SK-N-SH (cell line): ENCODE results near the gene C13orf46. TPM values are rescaled to one million over a fixed set of nuclear protein-coding genes. Genes with fewer than 3 reads are reported as not detected.

Experiments used
- CTCF ChIA-PET: fragments of 300-600, 350-600 bp; formaldehyde crosslinking; extraction: SDS; loops from one replicate; lab custom pipeline; 2021; lab: Yijun Ruan, JAX
- POLR2A ChIA-PET: fragments of 350-600 bp; sonication (Branson Sonifier 250); formaldehyde crosslinking; extraction: SDS; loops from one replicate; lab custom pipeline; 2020; ENCODE audit warnings: antibody characterized with exemption, inconsistent platforms; lab: Yijun Ruan, JAX
- DNase-seq: peaks from one replicate; pipeline ENCODE4 v3.0.0; 2012
- H2AFZ ChIP-seq: fragments of 200-600 bp; sonication (generic); 2 replicates; pipeline ENCODE4 v1.8.1; 2016; ENCODE audit warnings: antibody characterized with exemption, mild to moderate bottlenecking, low read depth
- H3F3A ChIP-seq: fragments of 200-600 bp; sonication (generic); replicated peaks from 2 replicates; pipeline ENCODE3; 2016; ENCODE audit warnings: antibody characterized with exemption, mild to moderate bottlenecking; ENCODE audit not compliant: insufficient read depth
- H3K27ac ChIP-seq, 2 experiments: fragments of 200-500 bp in 1 of 2; fragments of 200-600 bp in 1 of 2; sonication (Bioruptor generic) in 1 of 2; sonication (generic), shearing (Covaris generic) in 1 of 2; 2 replicates each; pipeline versions ENCODE4 v1.5.1 to v1.6.1; 2014 to 2016; ENCODE audit warnings: low read depth in 2 of 2, inconsistent platforms in 1 of 2, low read length in 1 of 2, mild to moderate bottlenecking in 1 of 2, mixed read lengths in 1 of 2
- H3K27me3 ChIP-seq: fragments of 200-600 bp; sonication (generic), shearing (Covaris generic); 2 replicates; pipeline ENCODE4 v1.6.1; 2016; ENCODE audit warnings: mixed run types; ENCODE audit not compliant: insufficient read depth
- H3K36me3 ChIP-seq, 2 experiments: fragments of 200-500 bp in 1 of 2; fragments of 200-600 bp in 1 of 2; sonication (Bioruptor generic) in 1 of 2; sonication (generic) in 1 of 2; replicated peaks in 1 of 2; 2 replicates each; pipeline versions ENCODE3 to v1.5.1; 2014 to 2016; ENCODE audit warnings: low read length in 1 of 2, mild to moderate bottlenecking in 1 of 2; ENCODE audit not compliant: insufficient read depth in 2 of 2, control insufficient read depth in 1 of 2
- H3K4me1 ChIP-seq, 2 experiments: fragments of 200-500 bp in 1 of 2; fragments of 200-600 bp in 1 of 2; sonication (Bioruptor generic) in 1 of 2; sonication (generic), shearing (Covaris generic) in 1 of 2; 2 replicates each; pipeline versions ENCODE4 v1.5.1 to v1.6.1; 2014 to 2016; ENCODE audit warnings: low read depth in 1 of 2, low read length in 1 of 2, mixed run types in 1 of 2; ENCODE audit not compliant: insufficient read depth in 2 of 2, control insufficient read depth in 1 of 2
- H3K4me2 ChIP-seq: fragments of 200-600 bp; sonication (generic), shearing (Covaris generic); 2 replicates; pipeline ENCODE4 v1.6.1; 2017; ENCODE audit warnings: mixed run types
- H3K4me3 ChIP-seq, 2 experiments: fragments of 200-500 bp in 1 of 2; fragments of 200-600 bp in 1 of 2; sonication (Bioruptor generic) in 1 of 2; sonication (generic), shearing (Covaris generic) in 1 of 2; 2 replicates each; pipeline versions ENCODE4 v1.5.1 to v1.8.1; 2014 to 2016; ENCODE audit warnings: low read depth in 2 of 2, inconsistent platforms in 1 of 2, low read length in 1 of 2, mild to moderate bottlenecking in 1 of 2, mixed read lengths in 1 of 2, moderate library complexity in 1 of 2
- H3K79me2 ChIP-seq: fragments of 200-600 bp; sonication (generic); 2 replicates; pipeline ENCODE4 v1.8.1; 2017; ENCODE audit warnings: mild to moderate bottlenecking; ENCODE audit not compliant: insufficient read depth
- H3K9ac ChIP-seq: fragments of 200-600 bp; sonication (generic); 2 replicates; pipeline ENCODE4 v1.6.1; 2017; ENCODE audit warnings: mixed run types
- H3K9me2 ChIP-seq: fragments of 200-600 bp; sonication (generic); 2 replicates; pipeline ENCODE4 v1.6.1; 2017; ENCODE audit warnings: mixed run types
- H3K9me3 ChIP-seq: fragments of 200-600 bp; sonication (generic); 2 replicates; pipeline ENCODE4 v1.6.1; 2017; ENCODE audit warnings: mixed run types, mild to moderate bottlenecking, moderate library complexity
- H4K20me1 ChIP-seq: fragments of 200-600 bp; sonication (generic); 2 replicates; pipeline ENCODE4 v1.6.1; 2017; ENCODE audit warnings: mild to moderate bottlenecking, mixed run types; ENCODE audit not compliant: insufficient read depth
- CHD2 ChIP-seq: fragments of 150-350 bp; IDR thresholded peaks from 2 replicates; pipeline ENCODE4 v1.6.1; 2018; ENCODE audit warnings: low read length; ENCODE audit not compliant: partially characterized antibody
- ELF1 ChIP-seq: IDR thresholded peaks from 2 replicates; pipeline ENCODE4 v1.4.0; 2012
- EP300 ChIP-seq, 2 experiments: IDR thresholded peaks; 2 replicates each; pipeline versions ENCODE4 v1.4.0 to v1.6.1; 2012; ENCODE audit warnings: borderline replicate concordance in 1 of 2, low read depth in 1 of 2, low read length in 1 of 2
- FOSL2 ChIP-seq: IDR thresholded peaks from 2 replicates; pipeline ENCODE4 v1.4.0; 2012; ENCODE audit warnings: low read depth, mild to moderate bottlenecking, moderate library complexity, borderline replicate concordance
- FOXJ3 ChIP-seq: sonication (generic); formaldehyde crosslinking; IDR thresholded peaks from 2 replicates; pipeline ENCODE4 v1.5.1; 2020; ENCODE audit warnings: mild to moderate bottlenecking, missing genetic modification reagents
- FOXM1 ChIP-seq: IDR thresholded peaks from 2 replicates; pipeline ENCODE4 v1.4.0; 2012; ENCODE audit warnings: low read depth, mild to moderate bottlenecking
- GABPA ChIP-seq: IDR thresholded peaks from 2 replicates; pipeline ENCODE4 v1.4.0; 2012; ENCODE audit warnings: low read depth, mild to moderate bottlenecking
- MXI1 ChIP-seq: IDR thresholded peaks from 2 replicates; pipeline ENCODE4 v1.6.1; 2012; ENCODE audit warnings: mild to moderate bottlenecking, low read depth, low read length, improper control_type of control experiment
- NRF1 ChIP-seq: IDR thresholded peaks from 2 replicates; pipeline ENCODE4 v1.6.1; 2012; ENCODE audit warnings: low read depth, mild to moderate bottlenecking, low read length
- RAD21 ChIP-seq: IDR thresholded peaks from 2 replicates; pipeline ENCODE4 v1.6.1; 2012; ENCODE audit warnings: mild to moderate bottlenecking, low read length
- RXRA ChIP-seq: IDR thresholded peaks from 2 replicates; pipeline ENCODE4 v1.4.0; 2012; ENCODE audit warnings: low read depth, mild to moderate bottlenecking, borderline replicate concordance
- SIN3A ChIP-seq: IDR thresholded peaks from 2 replicates; pipeline ENCODE4 v1.6.1; 2012; ENCODE audit warnings: low read depth, mild to moderate bottlenecking, low read length, moderate library complexity, borderline replicate concordance
- SMC3 ChIP-seq: IDR thresholded peaks from 2 replicates; pipeline ENCODE4 v1.6.1; 2012; ENCODE audit warnings: low read depth, low read length, improper control_type of control experiment
- TCF12 ChIP-seq: IDR thresholded peaks from 2 replicates; pipeline ENCODE4 v1.4.0; 2012
- TEAD4 ChIP-seq: IDR thresholded peaks from 2 replicates; pipeline ENCODE4 v1.4.0; 2012; ENCODE audit warnings: mild to moderate bottlenecking, borderline replicate concordance; ENCODE audit not compliant: insufficient read depth
- YY1 ChIP-seq: IDR thresholded peaks from 2 replicates; pipeline ENCODE4 v1.4.0; 2012; ENCODE audit warnings: low read depth, mild to moderate bottlenecking
- WGBS: methylation state at CpG from one replicate; pipeline ENCODE4 v1.1.6; 2017; ENCODE audit warnings: low lambda C conversion rate; 5-methylcytosine and 5-hydroxymethylcytosine counted together
- polyA plus RNA-seq, 3 experiments: library from polyadenylated mRNA; depleted of rRNA; stranded (reverse); fragments of >200 nt; gene quantifications; 2 replicates each; pipeline ENCODE4 v1.2.3, GENCODE V29; 2012
- TF ChIP-seq, protein P1 (sequence below): fragments of 150-350 bp; IDR thresholded peaks from 2 replicates; pipeline ENCODE4 v1.6.1; 2017; ENCODE audit warnings: antibody characterized with exemption, low read length, low read depth, borderline replicate concordance
- TF ChIP-seq, protein P2 (sequence below): fragments of 150-350 bp; IDR thresholded peaks from 2 replicates; pipeline ENCODE4 v1.6.1; 2016; ENCODE audit warnings: mild to moderate bottlenecking, low read depth, low read length
- TF ChIP-seq, protein P3 (sequence below): fragments of 200-600 bp; sonication (generic); IDR thresholded peaks from 2 replicates; pipeline ENCODE4 v1.6.1; 2017; ENCODE audit warnings: antibody characterized with exemption, mild to moderate bottlenecking, moderate library complexity
- TF ChIP-seq, protein P4 (sequence below): IDR thresholded peaks from 2 replicates; pipeline ENCODE4 v1.6.1; 2012; ENCODE audit warnings: mild to moderate bottlenecking, low read depth, low read length, moderate library complexity

Gene C13orf46
- polyA plus RNA-seq, 1 of the 3 experiments (the other 2 are of a cell fraction), result 1.7 TPM

DNA sequence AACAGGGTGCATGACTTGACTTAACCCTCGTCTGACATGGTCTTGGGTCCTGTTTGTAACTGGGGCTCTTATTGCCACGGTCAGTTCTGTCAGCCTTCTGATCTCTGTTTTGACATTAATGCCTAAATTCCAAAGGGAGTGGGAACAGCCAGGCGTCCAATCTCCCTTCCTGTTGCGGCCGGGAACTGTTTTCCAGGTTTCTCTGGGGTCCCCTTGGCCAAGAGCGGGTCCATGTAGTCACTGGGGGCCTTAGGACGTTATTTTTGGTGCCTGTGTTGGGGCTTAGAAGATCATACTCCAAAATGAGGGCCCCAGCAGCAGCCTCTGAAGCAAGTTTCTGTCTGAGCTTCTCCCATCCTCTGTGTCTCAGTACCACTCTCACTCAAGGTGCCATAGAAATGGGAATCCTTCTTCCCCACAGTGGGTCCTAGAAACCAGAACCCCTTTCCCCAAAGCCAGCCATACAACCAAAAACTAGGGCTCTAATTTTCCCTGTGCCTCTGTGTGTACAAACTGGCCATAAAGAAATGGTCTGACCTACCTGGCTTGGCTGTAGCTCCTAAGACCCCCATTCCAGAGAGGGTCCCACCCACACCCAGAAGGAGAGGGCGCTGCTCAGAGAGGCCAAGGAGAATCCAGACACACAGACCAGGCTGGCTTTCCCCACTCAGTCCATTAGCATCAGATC is 50.4 kb downstream of the C13orf46 start:
- H3K27me3 ChIP-seq, result no peaks in the 10 kb centered on the region
- TF ChIP-seq RXRA (no peak), GABPA (no peak), EP300 (IDR thresholded peaks at IDR 0.05; ENCODE audit: borderline replicate concordance in 1 of 2, low read depth in 1 of 2, low read length in 1 of 2) (no peak), ELF1 (no peak), FOXM1 (no peak)
- TF ChIP-seq, protein P1, sequence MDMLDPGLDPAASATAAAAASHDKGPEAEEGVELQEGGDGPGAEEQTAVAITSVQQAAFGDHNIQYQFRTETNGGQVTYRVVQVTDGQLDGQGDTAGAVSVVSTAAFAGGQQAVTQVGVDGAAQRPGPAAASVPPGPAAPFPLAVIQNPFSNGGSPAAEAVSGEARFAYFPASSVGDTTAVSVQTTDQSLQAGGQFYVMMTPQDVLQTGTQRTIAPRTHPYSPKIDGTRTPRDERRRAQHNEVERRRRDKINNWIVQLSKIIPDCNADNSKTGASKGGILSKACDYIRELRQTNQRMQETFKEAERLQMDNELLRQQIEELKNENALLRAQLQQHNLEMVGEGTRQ, result no peak
- TF ChIP-seq, protein P2, sequence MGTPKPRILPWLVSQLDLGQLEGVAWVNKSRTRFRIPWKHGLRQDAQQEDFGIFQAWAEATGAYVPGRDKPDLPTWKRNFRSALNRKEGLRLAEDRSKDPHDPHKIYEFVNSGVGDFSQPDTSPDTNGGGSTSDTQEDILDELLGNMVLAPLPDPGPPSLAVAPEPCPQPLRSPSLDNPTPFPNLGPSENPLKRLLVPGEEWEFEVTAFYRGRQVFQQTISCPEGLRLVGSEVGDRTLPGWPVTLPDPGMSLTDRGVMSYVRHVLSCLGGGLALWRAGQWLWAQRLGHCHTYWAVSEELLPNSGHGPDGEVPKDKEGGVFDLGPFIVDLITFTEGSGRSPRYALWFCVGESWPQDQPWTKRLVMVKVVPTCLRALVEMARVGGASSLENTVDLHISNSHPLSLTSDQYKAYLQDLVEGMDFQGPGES, result no peak
- TF ChIP-seq, protein P3, sequence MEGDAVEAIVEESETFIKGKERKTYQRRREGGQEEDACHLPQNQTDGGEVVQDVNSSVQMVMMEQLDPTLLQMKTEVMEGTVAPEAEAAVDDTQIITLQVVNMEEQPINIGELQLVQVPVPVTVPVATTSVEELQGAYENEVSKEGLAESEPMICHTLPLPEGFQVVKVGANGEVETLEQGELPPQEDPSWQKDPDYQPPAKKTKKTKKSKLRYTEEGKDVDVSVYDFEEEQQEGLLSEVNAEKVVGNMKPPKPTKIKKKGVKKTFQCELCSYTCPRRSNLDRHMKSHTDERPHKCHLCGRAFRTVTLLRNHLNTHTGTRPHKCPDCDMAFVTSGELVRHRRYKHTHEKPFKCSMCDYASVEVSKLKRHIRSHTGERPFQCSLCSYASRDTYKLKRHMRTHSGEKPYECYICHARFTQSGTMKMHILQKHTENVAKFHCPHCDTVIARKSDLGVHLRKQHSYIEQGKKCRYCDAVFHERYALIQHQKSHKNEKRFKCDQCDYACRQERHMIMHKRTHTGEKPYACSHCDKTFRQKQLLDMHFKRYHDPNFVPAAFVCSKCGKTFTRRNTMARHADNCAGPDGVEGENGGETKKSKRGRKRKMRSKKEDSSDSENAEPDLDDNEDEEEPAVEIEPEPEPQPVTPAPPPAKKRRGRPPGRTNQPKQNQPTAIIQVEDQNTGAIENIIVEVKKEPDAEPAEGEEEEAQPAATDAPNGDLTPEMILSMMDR, result no peak
- H3K36me3 ChIP-seq, result no peaks in the 10 kb centered on the region
- H2AFZ ChIP-seq, result no peak overlapping the region
- H3K4me3 ChIP-seq, result no peak overlapping the region
- ChIA-PET CTCF (interaction anchor here (1.3 to 1.5 kb wide), 2 partner anchors 10 to 303 kb away, joined by 3 read pairs; no protein-coding TSS in a partner anchor), POLR2A (no interaction called here)
- WGBS, result 55% methylated on average over 8 of the region's 8 CpGs
- no peak overlapping the region for H3K27ac ChIP-seq
- no peak overlapping the region for H3K4me2 ChIP-seq
- H3K4me1 ChIP-seq, result peaks cover 0 to 21% of the 10 kb centered on the region in 2 experiments; a peak in 1 of 4 replicates
- no peaks in the 10 kb centered on the region for H3K79me2 ChIP-seq
- H3K9ac ChIP-seq, result no peak overlapping the region
- no peaks in the 10 kb centered on the region for H3K9me3 ChIP-seq
- no peaks in the 10 kb centered on the region for H3K9me2 ChIP-seq
- no peaks in the 10 kb centered on the region for H4K20me1 ChIP-seq
- DNase-seq, result no peak
- no peaks in the 10 kb centered on the region for H3F3A ChIP-seq

DNA sequence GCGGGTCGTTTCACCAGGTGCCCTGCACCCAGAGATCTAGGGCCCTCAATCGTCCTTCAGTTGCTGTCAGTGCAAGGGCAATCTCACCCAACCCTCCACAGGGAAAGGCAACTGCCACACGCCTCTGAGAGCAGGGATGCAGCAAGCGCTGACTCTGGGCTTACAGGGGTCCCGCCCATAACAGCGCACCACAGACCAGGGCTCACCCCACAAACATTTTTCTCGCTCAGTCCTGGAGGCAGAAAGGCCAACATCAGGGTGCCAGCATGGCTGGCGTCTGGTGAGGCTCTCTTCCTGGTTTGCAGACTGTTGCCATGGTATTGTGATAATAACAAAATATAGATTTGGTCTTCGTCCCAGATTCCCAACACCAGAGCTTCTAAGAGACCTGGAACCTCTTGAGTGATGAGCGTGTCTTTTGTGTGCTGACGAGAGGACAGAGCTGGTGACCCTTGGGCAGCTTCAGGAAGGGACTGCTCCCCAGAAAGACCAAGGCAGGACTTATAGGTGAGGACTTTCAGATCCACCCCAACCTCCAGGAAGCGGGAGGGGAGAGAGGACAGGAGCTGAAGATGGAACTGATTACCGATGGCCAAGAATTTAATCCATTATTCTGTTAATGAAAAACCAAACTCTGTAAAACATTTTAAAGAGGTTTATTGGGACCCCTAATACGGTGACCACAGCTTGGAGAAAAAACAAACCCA is 51.3 kb downstream of the C13orf46 start:
- POLR2A ChIA-PET, result no interaction called here
- no peak overlapping the region for H3K9ac ChIP-seq
- no peak overlapping the region for H2AFZ ChIP-seq
- no peaks in the 10 kb centered on the region for H3K36me3 ChIP-seq
- H4K20me1 ChIP-seq, result no peaks in the 10 kb centered on the region
- no peaks in the 10 kb centered on the region for H3K9me2 ChIP-seq
- CTCF ChIA-PET, result interaction anchor here (1.0 to 1.5 kb wide), 2 partner anchors 11 to 335 kb away, joined by 3 read pairs; no protein-coding TSS in a partner anchor
- H3K4me1 ChIP-seq, result peaks cover 0 to 11% of the 10 kb centered on the region in 2 experiments; a peak in 1 of 4 replicates
- no peak overlapping the region for H3K27ac ChIP-seq
- no peak overlapping the region for H3K4me3 ChIP-seq
- H3K27me3 ChIP-seq, result no peaks in the 10 kb centered on the region
- no peaks in the 10 kb centered on the region for H3K79me2 ChIP-seq
- H3F3A ChIP-seq, result no peaks in the 10 kb centered on the region
- H3K4me2 ChIP-seq, result no peak overlapping the region
- 57% methylated on average over 10 of the region's 15 CpGs for WGBS
- H3K9me3 ChIP-seq, result no peaks in the 10 kb centered on the region
- DNase-seq, result no peak
- no peak for TF ChIP-seq MXI1
- no peak for TF ChIP-seq RAD21
- no peak for TF ChIP-seq CHD2
- TF ChIP-seq TCF12, result no peak
- no peak for TF ChIP-seq TEAD4
- no peak for TF ChIP-seq SIN3A
- no peak for TF ChIP-seq ELF1
- no peak for TF ChIP-seq YY1
- TF ChIP-seq, protein P4, sequence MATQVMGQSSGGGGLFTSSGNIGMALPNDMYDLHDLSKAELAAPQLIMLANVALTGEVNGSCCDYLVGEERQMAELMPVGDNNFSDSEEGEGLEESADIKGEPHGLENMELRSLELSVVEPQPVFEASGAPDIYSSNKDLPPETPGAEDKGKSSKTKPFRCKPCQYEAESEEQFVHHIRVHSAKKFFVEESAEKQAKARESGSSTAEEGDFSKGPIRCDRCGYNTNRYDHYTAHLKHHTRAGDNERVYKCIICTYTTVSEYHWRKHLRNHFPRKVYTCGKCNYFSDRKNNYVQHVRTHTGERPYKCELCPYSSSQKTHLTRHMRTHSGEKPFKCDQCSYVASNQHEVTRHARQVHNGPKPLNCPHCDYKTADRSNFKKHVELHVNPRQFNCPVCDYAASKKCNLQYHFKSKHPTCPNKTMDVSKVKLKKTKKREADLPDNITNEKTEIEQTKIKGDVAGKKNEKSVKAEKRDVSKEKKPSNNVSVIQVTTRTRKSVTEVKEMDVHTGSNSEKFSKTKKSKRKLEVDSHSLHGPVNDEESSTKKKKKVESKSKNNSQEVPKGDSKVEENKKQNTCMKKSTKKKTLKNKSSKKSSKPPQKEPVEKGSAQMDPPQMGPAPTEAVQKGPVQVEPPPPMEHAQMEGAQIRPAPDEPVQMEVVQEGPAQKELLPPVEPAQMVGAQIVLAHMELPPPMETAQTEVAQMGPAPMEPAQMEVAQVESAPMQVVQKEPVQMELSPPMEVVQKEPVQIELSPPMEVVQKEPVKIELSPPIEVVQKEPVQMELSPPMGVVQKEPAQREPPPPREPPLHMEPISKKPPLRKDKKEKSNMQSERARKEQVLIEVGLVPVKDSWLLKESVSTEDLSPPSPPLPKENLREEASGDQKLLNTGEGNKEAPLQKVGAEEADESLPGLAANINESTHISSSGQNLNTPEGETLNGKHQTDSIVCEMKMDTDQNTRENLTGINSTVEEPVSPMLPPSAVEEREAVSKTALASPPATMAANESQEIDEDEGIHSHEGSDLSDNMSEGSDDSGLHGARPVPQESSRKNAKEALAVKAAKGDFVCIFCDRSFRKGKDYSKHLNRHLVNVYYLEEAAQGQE, result no peak
- no peak for TF ChIP-seq FOXJ3 (CRISPR knock-in tag)
- TF ChIP-seq FOSL2, result no peak
- TF ChIP-seq SMC3, result no peak
- no peak for TF ChIP-seq NRF1
